ENCODE measurements around the gene CRIP3. TPM values are rescaled to one million over a fixed set of nuclear protein-coding genes. Genes with fewer than 3 reads are reported as not detected.

The CRIP3 gene
- total and polyA plus RNA-seq, 10 of the 15 experiments (the other 5 are each of a cell fraction or from before 2014, with no cell fraction given) = 1.5 to 9.2 (median 2.2) TPM

GRCh38 chr6:43258807-43259686 is 49.6 kb downstream of the CRIP3 start:
- Histone ChIP-seq H3K79me2 (ENCODE audit: control insufficient read depth, insufficient read depth, low read length) (no peaks in the 10 kb centered on the region), H3K4me1 (ENCODE audit: control insufficient read depth, insufficient read depth, low read length) (peaks cover 8% of the 10 kb centered on the region), H3K36me3 (ENCODE audit: control insufficient read depth in 2 of 2, insufficient read depth in 2 of 2, low read length in 1 of 2) (no peaks in the 10 kb centered on the region), H3K27me3 (replicated peaks in 1 of 2; ENCODE audit: control insufficient read depth in 2 of 2, insufficient read depth in 2 of 2, low read length in 1 of 2) (no peaks in the 10 kb centered on the region; a peak in 1 of 4 replicates), H3K4me3 (no peak overlapping the region), H3K27ac (ENCODE audit: control insufficient read depth, insufficient read depth) (no peak overlapping the region), H3K9me3 (replicated peaks; ENCODE audit: control insufficient read depth, insufficient read depth, low read length) (no peaks in the 10 kb centered on the region), H4K20me1 (ENCODE audit: control insufficient read depth, insufficient read depth) (no peaks in the 10 kb centered on the region), H3K4me2 (ENCODE audit: control insufficient read depth, insufficient read depth) (no peak overlapping the region), H2AFZ (ENCODE audit: control insufficient read depth, low read depth, low read length) (no peak overlapping the region), H3K9ac (ENCODE audit: control insufficient read depth, insufficient read depth, low read length) (no peak overlapping the region)
- in situ Hi-C loops (cut with MboI) = loop anchor here (5.0 kb wide), 1 partner anchor 248 kb away; no protein-coding TSS in a partner anchor
- CTCF ChIA-PET = interaction anchor here (4.0 kb wide), 1 partner anchor 101 kb away, joined by 12 read pairs; no protein-coding TSS in a partner anchor
- intact Hi-C loops (cut with micrococcal nuclease; ENCODE audit: unreplicated experiment) = no loop called here
- DNase-seq (ENCODE audit: low read depth, low spot score) = no peak
- POLR2A ChIA-PET = no interaction called here
- SMC1A ChIA-PET (ENCODE audit: uncharacterized antibody, unreplicated experiment) = interaction anchor here (0.5 to 1.6 kb wide), 3 partner anchors 74 to 130 kb away, joined by 3 to 5 read pairs (median 3); no protein-coding TSS in a partner anchor
- RAD21 ChIA-PET (ENCODE audit: unreplicated experiment) = no interaction called here
- ATAC-seq = no peak
- TF ChIP-seq HCFC1 (IDR thresholded peaks at IDR 0.05; ENCODE audit: low read length) (no peak), MEF2B (IDR thresholded peaks at IDR 0.05; ENCODE audit: partially characterized antibody, poor library complexity, severe bottlenecking) (no peak), BACH1 (IDR thresholded peaks at IDR 0.05; ENCODE audit: borderline replicate concordance) (no peak), GABPA (IDR thresholded peaks at IDR 0.05; ENCODE audit: low read depth) (no peak), TARDBP (IDR thresholded peaks at IDR 0.05; ENCODE audit: borderline replicate concordance) (no peak), POU2F2 (IDR thresholded peaks at IDR 0.05; ENCODE audit: borderline replicate concordance, low read depth, low read length) (no peak), EP300 (IDR thresholded peaks at IDR 0.05; ENCODE audit: borderline replicate concordance in 1 of 2, control insufficient read depth in 1 of 2, low read depth in 2 of 2, low read length in 2 of 2) (no peak), RAD51 (IDR thresholded peaks at IDR 0.05) (no peak), CBX3 (IDR thresholded peaks at IDR 0.05; ENCODE audit: borderline replicate concordance, low read depth) (no peak), ZBTB4 (CRISPR knock-in tag; IDR thresholded peaks at IDR 0.05) (no peak), JUNB (IDR thresholded peaks at IDR 0.05) (no peak), FOXK2 (IDR thresholded peaks at IDR 0.05) (no peak), SMAD1 (IDR thresholded peaks at IDR 0.05; ENCODE audit: low read depth, partially characterized antibody) (no peak), JUND (IDR thresholded peaks at IDR 0.05; ENCODE audit: low read depth, low read length) (no peak), DPF2 (IDR thresholded peaks at IDR 0.05) (no peak)
- FAIRE-seq = no peak
- no TSS peak for BruUV-seq (replicated peaks)
- 75% methylated on average over 30 of the region's 30 CpGs for WGBS (ENCODE audit: insufficient coverage, insufficient replicate concordance, low lambda C conversion rate, missing lambda C conversion rate)
